ENCODE data around the gene CD4. TPM values are rescaled to one million over a fixed set of nuclear protein-coding genes. Genes with fewer than 3 reads are reported as not detected.

CD4 gene
- total RNA-seq, 4 donors from 2014 or later = 7.5 to 12.6 (median 8.9) TPM

DNA sequence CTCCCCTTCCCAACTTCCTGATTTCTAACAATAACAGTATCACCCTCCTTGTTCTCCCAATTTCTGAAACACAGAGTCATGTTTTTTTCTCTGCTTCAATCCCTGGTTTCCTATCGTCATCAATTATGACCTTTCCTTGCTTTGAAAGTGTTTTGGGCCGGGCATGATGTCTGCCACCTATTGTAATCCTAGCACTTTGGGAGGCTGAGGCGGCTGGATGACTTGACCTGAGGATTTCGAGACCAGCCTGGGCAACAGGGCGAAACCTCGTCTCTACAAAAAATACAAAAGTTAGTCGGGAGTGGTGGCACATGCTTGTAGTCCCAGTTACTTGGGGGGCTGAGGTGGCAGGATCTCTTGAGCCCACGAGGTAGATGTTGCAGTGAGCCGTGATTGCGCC is 19.7 kb downstream of the CD4 start:
- no peak for DNase-seq (ENCODE audit: low spot score in 2 of 2)
- TF ChIP-seq EP300 (IDR thresholded peaks at IDR 0.05) (no peak), POLR2A (IDR thresholded peaks at IDR 0.05) (no peak)
- TF ChIP-seq, protein P1, sequence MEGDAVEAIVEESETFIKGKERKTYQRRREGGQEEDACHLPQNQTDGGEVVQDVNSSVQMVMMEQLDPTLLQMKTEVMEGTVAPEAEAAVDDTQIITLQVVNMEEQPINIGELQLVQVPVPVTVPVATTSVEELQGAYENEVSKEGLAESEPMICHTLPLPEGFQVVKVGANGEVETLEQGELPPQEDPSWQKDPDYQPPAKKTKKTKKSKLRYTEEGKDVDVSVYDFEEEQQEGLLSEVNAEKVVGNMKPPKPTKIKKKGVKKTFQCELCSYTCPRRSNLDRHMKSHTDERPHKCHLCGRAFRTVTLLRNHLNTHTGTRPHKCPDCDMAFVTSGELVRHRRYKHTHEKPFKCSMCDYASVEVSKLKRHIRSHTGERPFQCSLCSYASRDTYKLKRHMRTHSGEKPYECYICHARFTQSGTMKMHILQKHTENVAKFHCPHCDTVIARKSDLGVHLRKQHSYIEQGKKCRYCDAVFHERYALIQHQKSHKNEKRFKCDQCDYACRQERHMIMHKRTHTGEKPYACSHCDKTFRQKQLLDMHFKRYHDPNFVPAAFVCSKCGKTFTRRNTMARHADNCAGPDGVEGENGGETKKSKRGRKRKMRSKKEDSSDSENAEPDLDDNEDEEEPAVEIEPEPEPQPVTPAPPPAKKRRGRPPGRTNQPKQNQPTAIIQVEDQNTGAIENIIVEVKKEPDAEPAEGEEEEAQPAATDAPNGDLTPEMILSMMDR (IDR thresholded peaks at IDR 0.05) = no peak

DNA sequence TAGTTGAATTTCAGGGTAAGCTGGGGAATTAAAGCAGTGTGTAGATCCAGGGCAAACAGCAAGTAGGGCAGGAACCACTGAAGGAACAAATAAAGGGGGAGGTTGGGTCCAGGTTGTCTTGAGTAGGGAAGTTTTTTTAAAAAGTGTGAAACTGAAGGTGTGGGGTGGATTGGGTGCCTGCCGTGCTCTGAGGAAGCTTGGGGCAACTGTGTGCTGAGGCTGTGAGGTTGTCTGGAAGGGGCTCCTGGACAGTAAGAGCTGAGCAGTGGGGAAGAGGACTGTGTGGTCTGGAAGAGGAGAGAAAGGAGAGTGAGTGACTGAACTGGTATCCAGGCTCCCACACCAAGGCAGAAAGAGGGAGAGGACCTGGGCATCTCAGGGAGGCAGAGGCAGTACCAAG is 21.4 kb downstream of the CD4 start:
- Histone ChIP-seq H3K4me1 (no peaks in the 10 kb centered on the region), H3K4me3 (no peak overlapping the region), H3K27ac (no peak overlapping the region), H3K9me3 (no peaks in the 10 kb centered on the region), H3K36me3 (no peaks in the 10 kb centered on the region), H3K27me3 (peaks cover 0 to 9% of the 10 kb centered on the region in 2 donors)
- 52 to 68% methylated on average over 1 of the region's 1 CpG for WGBS, 2 donors
- no peak for TF ChIP-seq POLR2A (IDR thresholded peaks at IDR 0.05)
- no peak for TF ChIP-seq EP300 (IDR thresholded peaks at IDR 0.05)
- TF ChIP-seq, protein P1 (IDR thresholded peaks at IDR 0.05) = no peak
- no peak for DNase-seq (ENCODE audit: low spot score in 2 of 2)

More for the DNA sequence above, 19.7 kb downstream of the CD4 start:
- no peaks in the 10 kb centered on the region for H3K4me1 ChIP-seq
- H3K27ac ChIP-seq = no peak overlapping the region
- H3K36me3 ChIP-seq = no peaks in the 10 kb centered on the region
- H3K9me3 ChIP-seq = no peaks in the 10 kb centered on the region
- no peaks in the 10 kb centered on the region for H3K27me3 ChIP-seq
- H3K4me3 ChIP-seq = no peak overlapping the region
- 62 to 75% methylated on average over 10 of the region's 10 CpGs for WGBS, 2 donors

DNA sequence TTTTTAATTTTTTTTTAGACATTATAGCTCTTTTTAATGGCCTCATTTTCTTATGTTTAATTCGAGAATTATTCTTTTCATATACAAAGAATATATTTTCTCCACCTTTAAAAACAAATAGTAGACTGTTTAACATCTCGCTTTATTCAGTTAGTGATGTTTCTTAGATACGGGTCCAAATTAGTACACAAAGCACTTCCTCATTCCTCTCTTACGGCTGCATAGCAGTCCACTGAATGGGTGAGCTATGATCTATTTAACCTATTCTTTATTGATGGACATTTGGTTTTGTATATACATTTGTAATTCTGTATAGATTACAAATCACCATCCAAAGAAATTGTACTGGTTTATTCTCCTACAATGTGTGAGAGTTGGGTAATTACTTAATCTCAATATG is 24.0 kb downstream of the CD4 start:
- Histone ChIP-seq H3K4me1 (no peaks in the 10 kb centered on the region), H3K36me3 (no peaks in the 10 kb centered on the region), H3K27ac (no peak overlapping the region), H3K9me3 (no peaks in the 10 kb centered on the region), H3K27me3 (peaks cover 0 to 9% of the 10 kb centered on the region in 2 donors), H3K4me3 (no peak overlapping the region)
- DNase-seq (ENCODE audit: low spot score in 2 of 2) = no peak
- 44 to 46% methylated on average over 4 of the region's 4 CpGs for WGBS, 2 donors
- TF ChIP-seq, protein P1 (IDR thresholded peaks at IDR 0.05) = no peak

DNA sequence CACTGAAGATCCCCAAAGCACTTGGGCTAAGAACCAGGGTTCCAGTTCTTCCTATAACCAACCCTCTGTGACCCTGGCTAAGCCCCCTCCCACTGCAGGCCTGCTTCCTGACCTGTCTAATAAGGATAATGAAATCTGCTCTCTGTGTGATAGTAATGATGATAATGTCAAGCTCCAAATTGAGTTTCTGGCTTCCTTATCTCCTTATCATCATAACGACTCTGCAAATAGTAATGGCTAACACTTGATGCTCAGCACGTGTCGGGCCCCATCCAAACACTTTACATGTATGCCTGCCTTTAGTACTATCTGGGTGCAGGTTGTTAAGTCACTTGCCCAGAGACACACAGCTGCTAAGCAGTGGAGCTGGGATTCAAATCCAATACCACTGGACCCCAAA is 27.3 kb downstream of the CD4 start:
- H3K4me1 ChIP-seq = peaks cover 0 to 8% (median 2%) of the 10 kb centered on the region in 4 donors
- peaks cover 0 to 12% of the 10 kb centered on the region in 2 donors for H3K27me3 ChIP-seq
- H3K4me3 ChIP-seq = no peak overlapping the region
- no peak for DNase-seq (ENCODE audit: low spot score in 2 of 2)
- WGBS, 2 donors = 85 to 86% methylated on average over 3 of the region's 3 CpGs
- no peaks in the 10 kb centered on the region for H3K36me3 ChIP-seq
- H3K9me3 ChIP-seq = no peaks in the 10 kb centered on the region
- no peak overlapping the region for H3K27ac ChIP-seq
- TF ChIP-seq POLR2A (IDR thresholded peaks at IDR 0.05) (no peak), EP300 (IDR thresholded peaks at IDR 0.05) (no peak)
- TF ChIP-seq, protein P1 (IDR thresholded peaks at IDR 0.05) = no peak

DNA sequence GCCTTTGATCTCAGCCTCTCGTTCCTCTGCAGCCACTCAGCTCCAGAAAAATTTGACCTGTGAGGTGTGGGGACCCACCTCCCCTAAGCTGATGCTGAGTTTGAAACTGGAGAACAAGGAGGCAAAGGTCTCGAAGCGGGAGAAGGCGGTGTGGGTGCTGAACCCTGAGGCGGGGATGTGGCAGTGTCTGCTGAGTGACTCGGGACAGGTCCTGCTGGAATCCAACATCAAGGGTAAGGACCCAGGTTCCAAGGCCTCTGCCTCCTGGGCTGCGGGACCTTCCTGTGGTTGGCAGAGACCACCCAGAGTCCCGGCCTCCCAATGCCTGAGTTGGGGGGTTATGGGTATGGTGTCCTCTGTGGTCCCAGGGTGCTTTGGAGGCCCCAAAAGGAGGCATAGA is 27.8 kb downstream of the CD4 start:
- TF ChIP-seq POLR2A (IDR thresholded peaks at IDR 0.05) (no peak), EP300 (IDR thresholded peaks at IDR 0.05) (no peak)
- TF ChIP-seq, protein P1 (IDR thresholded peaks at IDR 0.05) = no peak

More for the DNA sequence above, 27.8 kb downstream of the CD4 start:
- H3K4me1 ChIP-seq = peaks cover 0 to 13% (median 7%) of the 10 kb centered on the region in 4 donors
- H3K4me3 ChIP-seq = no peak overlapping the region
- no peaks in the 10 kb centered on the region for H3K36me3 ChIP-seq
- H3K9me3 ChIP-seq = no peaks in the 10 kb centered on the region
- peaks cover 0 to 16% of the 10 kb centered on the region in 2 donors for H3K27me3 ChIP-seq
- no peak for DNase-seq (ENCODE audit: low spot score in 2 of 2)
- no peak overlapping the region for H3K27ac ChIP-seq
- 85 to 92% methylated on average over 8 of the region's 8 CpGs for whole genome bisulfite sequencing, 2 donors
